SK-N-SH (cell line): ENCODE measurements around the gene DAGLB. TPM values are rescaled to one million over a fixed set of nuclear protein-coding genes. Genes with fewer than 3 reads are reported as not detected.

ENCODE experiments used
- CTCF ChIA-PET: fragments of 300-600, 350-600 bp; formaldehyde crosslinking; extraction: SDS; loops from one replicate; lab custom pipeline; 2021; lab: Yijun Ruan, JAX
- POLR2A ChIA-PET: fragments of 350-600 bp; sonication (Branson Sonifier 250); formaldehyde crosslinking; extraction: SDS; loops from one replicate; lab custom pipeline; 2020; ENCODE audit warnings: antibody characterized with exemption, inconsistent platforms; lab: Yijun Ruan, JAX
- DNase-seq: peaks from one replicate; pipeline ENCODE4 v3.0.0; 2012
- H2AFZ ChIP-seq: fragments of 200-600 bp; sonication (generic); 2 replicates; pipeline ENCODE4 v1.8.1; 2016; ENCODE audit warnings: antibody characterized with exemption, mild to moderate bottlenecking, low read depth
- H3F3A ChIP-seq: fragments of 200-600 bp; sonication (generic); replicated peaks from 2 replicates; pipeline ENCODE3; 2016; ENCODE audit warnings: antibody characterized with exemption, mild to moderate bottlenecking; ENCODE audit not compliant: insufficient read depth
- H3K27ac ChIP-seq, 2 experiments: fragments of 200-500 bp in 1 of 2; fragments of 200-600 bp in 1 of 2; sonication (Bioruptor generic) in 1 of 2; sonication (generic), shearing (Covaris generic) in 1 of 2; 2 replicates each; pipeline versions ENCODE4 v1.5.1 to v1.6.1; 2014 to 2016; ENCODE audit warnings: low read depth in 2 of 2, inconsistent platforms in 1 of 2, low read length in 1 of 2, mild to moderate bottlenecking in 1 of 2, mixed read lengths in 1 of 2
- H3K27me3 ChIP-seq: fragments of 200-600 bp; sonication (generic), shearing (Covaris generic); 2 replicates; pipeline ENCODE4 v1.6.1; 2016; ENCODE audit warnings: mixed run types; ENCODE audit not compliant: insufficient read depth
- H3K36me3 ChIP-seq, 2 experiments: fragments of 200-500 bp in 1 of 2; fragments of 200-600 bp in 1 of 2; sonication (Bioruptor generic) in 1 of 2; sonication (generic) in 1 of 2; replicated peaks in 1 of 2; 2 replicates each; pipeline versions ENCODE3 to v1.5.1; 2014 to 2016; ENCODE audit warnings: low read length in 1 of 2, mild to moderate bottlenecking in 1 of 2; ENCODE audit not compliant: insufficient read depth in 2 of 2, control insufficient read depth in 1 of 2
- H3K4me1 ChIP-seq, 2 experiments: fragments of 200-500 bp in 1 of 2; fragments of 200-600 bp in 1 of 2; sonication (Bioruptor generic) in 1 of 2; sonication (generic), shearing (Covaris generic) in 1 of 2; 2 replicates each; pipeline versions ENCODE4 v1.5.1 to v1.6.1; 2014 to 2016; ENCODE audit warnings: low read depth in 1 of 2, low read length in 1 of 2, mixed run types in 1 of 2; ENCODE audit not compliant: insufficient read depth in 2 of 2, control insufficient read depth in 1 of 2
- H3K4me2 ChIP-seq: fragments of 200-600 bp; sonication (generic), shearing (Covaris generic); 2 replicates; pipeline ENCODE4 v1.6.1; 2017; ENCODE audit warnings: mixed run types
- H3K4me3 ChIP-seq, 2 experiments: fragments of 200-500 bp in 1 of 2; fragments of 200-600 bp in 1 of 2; sonication (Bioruptor generic) in 1 of 2; sonication (generic), shearing (Covaris generic) in 1 of 2; 2 replicates each; pipeline versions ENCODE4 v1.5.1 to v1.8.1; 2014 to 2016; ENCODE audit warnings: low read depth in 2 of 2, inconsistent platforms in 1 of 2, low read length in 1 of 2, mild to moderate bottlenecking in 1 of 2, mixed read lengths in 1 of 2, moderate library complexity in 1 of 2
- H3K79me2 ChIP-seq: fragments of 200-600 bp; sonication (generic); 2 replicates; pipeline ENCODE4 v1.8.1; 2017; ENCODE audit warnings: mild to moderate bottlenecking; ENCODE audit not compliant: insufficient read depth
- H3K9ac ChIP-seq: fragments of 200-600 bp; sonication (generic); 2 replicates; pipeline ENCODE4 v1.6.1; 2017; ENCODE audit warnings: mixed run types
- H3K9me2 ChIP-seq: fragments of 200-600 bp; sonication (generic); 2 replicates; pipeline ENCODE4 v1.6.1; 2017; ENCODE audit warnings: mixed run types
- H3K9me3 ChIP-seq: fragments of 200-600 bp; sonication (generic); 2 replicates; pipeline ENCODE4 v1.6.1; 2017; ENCODE audit warnings: mixed run types, mild to moderate bottlenecking, moderate library complexity
- H4K20me1 ChIP-seq: fragments of 200-600 bp; sonication (generic); 2 replicates; pipeline ENCODE4 v1.6.1; 2017; ENCODE audit warnings: mild to moderate bottlenecking, mixed run types; ENCODE audit not compliant: insufficient read depth
- CHD2 ChIP-seq: fragments of 150-350 bp; IDR thresholded peaks from 2 replicates; pipeline ENCODE4 v1.6.1; 2018; ENCODE audit warnings: low read length; ENCODE audit not compliant: partially characterized antibody
- EP300 ChIP-seq, 2 experiments: IDR thresholded peaks; 2 replicates each; pipeline versions ENCODE4 v1.4.0 to v1.6.1; 2012; ENCODE audit warnings: borderline replicate concordance in 1 of 2, low read depth in 1 of 2, low read length in 1 of 2
- EZH2phosphoT487 ChIP-seq: fragments of 200-600 bp; sonication (generic); IDR thresholded peaks from 2 replicates; pipeline ENCODE4 v1.6.1; 2017; ENCODE audit warnings: low read depth, mixed run types, mild to moderate bottlenecking, antibody characterized with exemption, moderate library complexity, borderline replicate concordance
- FOXM1 ChIP-seq: IDR thresholded peaks from 2 replicates; pipeline ENCODE4 v1.4.0; 2012; ENCODE audit warnings: low read depth, mild to moderate bottlenecking
- GABPA ChIP-seq: IDR thresholded peaks from 2 replicates; pipeline ENCODE4 v1.4.0; 2012; ENCODE audit warnings: low read depth, mild to moderate bottlenecking
- JUND ChIP-seq: IDR thresholded peaks from 2 replicates; pipeline ENCODE4 v1.4.0; 2012
- NFIC ChIP-seq: IDR thresholded peaks from 2 replicates; pipeline ENCODE4 v1.4.0; 2012; ENCODE audit warnings: borderline replicate concordance
- NRF1 ChIP-seq: IDR thresholded peaks from 2 replicates; pipeline ENCODE4 v1.6.1; 2012; ENCODE audit warnings: low read depth, mild to moderate bottlenecking, low read length
- POLR2AphosphoS5 ChIP-seq: IDR thresholded peaks from 2 replicates; pipeline ENCODE4 v1.6.1; 2012; ENCODE audit warnings: low read depth, low read length
- RAD21 ChIP-seq: IDR thresholded peaks from 2 replicates; pipeline ENCODE4 v1.6.1; 2012; ENCODE audit warnings: mild to moderate bottlenecking, low read length
- RCOR1 ChIP-seq: fragments of 150-350 bp; IDR thresholded peaks from 2 replicates; pipeline ENCODE4 v1.6.1; 2017; ENCODE audit warnings: antibody characterized with exemption, low read length
- RFX5 ChIP-seq: IDR thresholded peaks from 2 replicates; pipeline ENCODE4 v1.6.1; 2012; ENCODE audit warnings: mild to moderate bottlenecking, improper control_type of control experiment, low read length
- RXRA ChIP-seq: IDR thresholded peaks from 2 replicates; pipeline ENCODE4 v1.4.0; 2012; ENCODE audit warnings: low read depth, mild to moderate bottlenecking, borderline replicate concordance
- SMC3 ChIP-seq: IDR thresholded peaks from 2 replicates; pipeline ENCODE4 v1.6.1; 2012; ENCODE audit warnings: low read depth, low read length, improper control_type of control experiment
- TEAD4 ChIP-seq: IDR thresholded peaks from 2 replicates; pipeline ENCODE4 v1.4.0; 2012; ENCODE audit warnings: mild to moderate bottlenecking, borderline replicate concordance; ENCODE audit not compliant: insufficient read depth
- USF2 ChIP-seq: fragments of 150-350 bp; IDR thresholded peaks from 2 replicates; pipeline ENCODE4 v1.6.1; 2017; ENCODE audit warnings: antibody characterized with exemption, low read length, low read depth, borderline replicate concordance
- YY1 ChIP-seq: IDR thresholded peaks from 2 replicates; pipeline ENCODE4 v1.4.0; 2012; ENCODE audit warnings: low read depth, mild to moderate bottlenecking
- ZBTB33 ChIP-seq: IDR thresholded peaks from 2 replicates; pipeline ENCODE4 v1.4.0; 2012; ENCODE audit warnings: low read depth, borderline replicate concordance
- WGBS: methylation state at CpG from one replicate; pipeline ENCODE4 v1.1.6; 2017; ENCODE audit warnings: low lambda C conversion rate; 5-methylcytosine and 5-hydroxymethylcytosine counted together
- polyA plus RNA-seq, 3 experiments: library from polyadenylated mRNA; depleted of rRNA; stranded (reverse); fragments of >200 nt; gene quantifications; 2 replicates each; pipeline ENCODE4 v1.2.3, GENCODE V29; 2012
- TF ChIP-seq, protein P1 (sequence below): fragments of 200-600 bp; sonication (generic); IDR thresholded peaks from 2 replicates; pipeline ENCODE4 v1.6.1; 2017; ENCODE audit warnings: antibody characterized with exemption, mild to moderate bottlenecking, moderate library complexity

DAGLB gene
- polyA plus RNA-seq, 1 of the 3 experiments (the other 2 are of a cell fraction): 24.1 TPM

GRCh38 chr7:6402741-6403140 lies 45.0 kb downstream of the DAGLB start:
- ChIA-PET POLR2A (no interaction called here), CTCF (interaction anchor here (0.8 to 1.2 kb wide), 2 partner anchors 11 to 53 kb away, joined by 3 read pairs; no protein-coding TSS in a partner anchor)
- H3K9ac ChIP-seq: no peak overlapping the region
- no peaks in the 10 kb centered on the region for H3K27me3 ChIP-seq
- H3K9me3 ChIP-seq: no peaks in the 10 kb centered on the region
- peaks cover 0 to 5% of the 10 kb centered on the region in 2 experiments; a peak in 1 of 4 replicates for H3K4me1 ChIP-seq
- no peak overlapping the region for H3K4me3 ChIP-seq
- WGBS: 95% methylated on average over 13 of the region's 13 CpGs
- H2AFZ ChIP-seq: no peak overlapping the region
- H3K4me2 ChIP-seq: no peak overlapping the region
- no peak for DNase-seq
- no peak for TF ChIP-seq POLR2AphosphoS5
- TF ChIP-seq, protein P1, sequence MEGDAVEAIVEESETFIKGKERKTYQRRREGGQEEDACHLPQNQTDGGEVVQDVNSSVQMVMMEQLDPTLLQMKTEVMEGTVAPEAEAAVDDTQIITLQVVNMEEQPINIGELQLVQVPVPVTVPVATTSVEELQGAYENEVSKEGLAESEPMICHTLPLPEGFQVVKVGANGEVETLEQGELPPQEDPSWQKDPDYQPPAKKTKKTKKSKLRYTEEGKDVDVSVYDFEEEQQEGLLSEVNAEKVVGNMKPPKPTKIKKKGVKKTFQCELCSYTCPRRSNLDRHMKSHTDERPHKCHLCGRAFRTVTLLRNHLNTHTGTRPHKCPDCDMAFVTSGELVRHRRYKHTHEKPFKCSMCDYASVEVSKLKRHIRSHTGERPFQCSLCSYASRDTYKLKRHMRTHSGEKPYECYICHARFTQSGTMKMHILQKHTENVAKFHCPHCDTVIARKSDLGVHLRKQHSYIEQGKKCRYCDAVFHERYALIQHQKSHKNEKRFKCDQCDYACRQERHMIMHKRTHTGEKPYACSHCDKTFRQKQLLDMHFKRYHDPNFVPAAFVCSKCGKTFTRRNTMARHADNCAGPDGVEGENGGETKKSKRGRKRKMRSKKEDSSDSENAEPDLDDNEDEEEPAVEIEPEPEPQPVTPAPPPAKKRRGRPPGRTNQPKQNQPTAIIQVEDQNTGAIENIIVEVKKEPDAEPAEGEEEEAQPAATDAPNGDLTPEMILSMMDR: no peak
- TF ChIP-seq YY1: no peak
- TF ChIP-seq RAD21: no peak
- no peak for TF ChIP-seq RFX5
- no peak for TF ChIP-seq CHD2
- no peak for TF ChIP-seq FOXM1
- no peak for TF ChIP-seq EP300 (IDR thresholded peaks at IDR 0.05; ENCODE audit: borderline replicate concordance in 1 of 2, low read depth in 1 of 2, low read length in 1 of 2)
- no peak for TF ChIP-seq NFIC
- TF ChIP-seq GABPA: no peak
- no peak for TF ChIP-seq NRF1
- no peak for TF ChIP-seq JUND
- TF ChIP-seq SMC3: no peak
- no peak for TF ChIP-seq ZBTB33
- TF ChIP-seq RXRA: no peak
- TF ChIP-seq TEAD4: no peak
- TF ChIP-seq EZH2phosphoT487: no peak
- no peak for TF ChIP-seq USF2
- TF ChIP-seq RCOR1: no peak
- H3K36me3 ChIP-seq: peaks cover 66 to 83% of the 10 kb centered on the region in 2 experiments
- peaks cover 67% of the 10 kb centered on the region for H4K20me1 ChIP-seq
- peaks cover 91% of the 10 kb centered on the region for H3K79me2 ChIP-seq
- peaks cover 55% of the 10 kb centered on the region for H3F3A ChIP-seq
- no peak overlapping the region for H3K27ac ChIP-seq
- no peaks in the 10 kb centered on the region for H3K9me2 ChIP-seq
